Heart right ventricle (tissue), 16 donors: ENCODE measurements around the gene SH2D2A. TPM values are rescaled to one million over a fixed set of nuclear protein-coding genes. Genes with fewer than 3 reads are reported as not detected.

Source experiments
- ATAC-seq, 8 donors: fragments of 200-7000 bp; cut with Tn5 transposase; one replicate each; pipeline ENCODE4 v1.9.1; 2020; ENCODE audit warnings: mild to moderate bottlenecking in 8 of 8, moderate library complexity in 8 of 8, moderate number of reproducible peaks in 1 of 8
- DNase-seq, 2 donors: peaks; one replicate each; pipeline ENCODE4 v3.0.0-alpha.2; 2020
- H3K27ac ChIP-seq, 10 donors: fragments of 200-600 bp; sonication (generic) in 2 of 10; one replicate each; pipeline versions ENCODE4 v1.5.0 to v1.8.0; 2020 to 2022; ENCODE audit warnings: mild to moderate bottlenecking in 3 of 10
- H3K27me3 ChIP-seq, 7 donors: fragments of 200-600 bp; one replicate each; pipeline ENCODE4 v1.8.0; 2021 to 2022; ENCODE audit warnings: mild to moderate bottlenecking in 2 of 7
- H3K36me3 ChIP-seq, 9 donors: fragments of 200-600 bp; sonication (generic) in 1 of 9; one replicate each; pipeline versions ENCODE4 v1.5.0 to v1.8.0; 2020 to 2022; ENCODE audit warnings: mild to moderate bottlenecking in 2 of 9
- H3K4me1 ChIP-seq, 9 donors: fragments of 200-600 bp; sonication (generic) in 1 of 9; one replicate each; pipeline versions ENCODE4 v1.5.0 to v1.8.0; 2020 to 2022; ENCODE audit warnings: mild to moderate bottlenecking in 4 of 9
- H3K4me3 ChIP-seq, 10 donors: fragments of 200-600 bp; sonication (generic) in 2 of 10; one replicate each; pipeline versions ENCODE4 v1.5.0 to v1.8.0; 2020 to 2022; ENCODE audit warnings: mild to moderate bottlenecking in 7 of 10, moderate library complexity in 2 of 10
- H3K9me3 ChIP-seq, 11 donors: fragments of 200-600 bp in 10 of 11; sonication (generic) in 2 of 11; one replicate each; pipeline versions ENCODE4 v1.5.0 to v1.8.0; 2013 to 2022; ENCODE audit warnings: mild to moderate bottlenecking in 2 of 11, control low read depth in 1 of 11, moderate library complexity in 1 of 11
- CTCF ChIP-seq, 9 donors: fragments of 200-600 bp; sonication (generic) in 2 of 9; IDR thresholded peaks; one replicate each; pipeline versions ENCODE4 v1.5.0 to v1.8.0; 2021 to 2022; ENCODE audit warnings: antibody characterized with exemption in 9 of 9, mild to moderate bottlenecking in 5 of 9, moderate library complexity in 1 of 9
- WGBS, 2 donors: extraction: QIAGEN DNeasy Blood & Tissue Kit; methylation state at CpG; one replicate each; pipeline ENCODE4 v1.1.7; 2013; ENCODE audit warnings: inconsistent platforms in 1 of 2; 5-methylcytosine and 5-hydroxymethylcytosine counted together
- intact Hi-C, 10 donors: fragments of 100-400 bp; cut with DNase I; formaldehyde crosslinking; loops; one replicate each; pipeline versions ENCODE4 v1.11.1 to v1.14.2; 2022
- polyA plus RNA-seq, 2 donors: library from polyadenylated mRNA; stranded (reverse); fragments of 200-250 nt; gene quantifications; one replicate each; pipeline ENCODE4 v1.2.3, GENCODE V29; 2013
- total RNA-seq, 10 donors: library from RNA; stranded (reverse); fragmentation: NEBNext Ultra II Directional in 3 of 10; extraction: Animal tissue kit (Norgen Biotek cat#: 25700) in 3 of 10; gene quantifications; one replicate each; pipeline versions ENCODE4 v1.2.1 to v1.2.4, GENCODE V29; 2021 to 2023
- donor health status: Arrhythmogenic right ventricular cardiomyopathy.
- donor health status: ischemic (EF 13 %, LVEDD 7.1; RV severe dilation, severe dysfunction).
- donor health status: healthy with polysubstance abuse.
- donor health status: DM: no; HTN: yes; CAD: no.
- donor health status: DM: no; HTN: no; CAD: no.
- donor health status: ischemic (EF 25% LVEDD 6.9; RV normal size, moderate dysfunction).
- donor health status: ischemic (EF 25% LVEDD 5.7; RV mildly dilated, moderate dysfunction).
- donor health status: healthy.
- donor health status: DM: yes; HTN: yes; CAD: no.
- donor health status: Ischemic cardiomyopathy.
- donor health status: ischemic (EF 35%, LVEDD 5.7; RV mildly dilated, moderate dysfunction).
- donor health status: nonischemic (EF 11% LVEDD 7.7; RV severe dilation, severe dysfunction).
- donor health status: DM: yes; HTN: yes; CAD: no.
- donor health status: PGD.
- donor health status: ischemic (EF 29% LVEDD 5.4; RV normal size, mild dysfunction).
- donor health status: nonischemic (EF 23%, LVEDD 6.1; RV moderate dilation, normal function).

The SH2D2A gene
- total and polyA plus RNA-seq, 12 donors = 0.50 to 4.4 (median 0.81) TPM; not detected in 1

- no peaks in the 10 kb centered on the region for H3K36me3 ChIP-seq
- ATAC-seq (no peak), DNase-seq (no peak)
- peaks cover 3 to 76% (median 65%) of the 10 kb centered on the region in 7 donors for H3K27me3 ChIP-seq
- TF ChIP-seq CTCF (IDR thresholded peaks at IDR 0.05) = no peak
- no peak overlapping the region for H3K4me3 ChIP-seq
- 74 to 82% methylated on average over 7 of the region's 7 CpGs for WGBS, 2 donors
- peaks cover 0 to 30% (median 15%) of the 10 kb centered on the region in 9 donors for H3K4me1 ChIP-seq
- H3K9me3 ChIP-seq = no peaks in the 10 kb centered on the region
- intact Hi-C loops = loop anchor here in 1 of 10 donors (10.0 kb wide), 1 partner anchor 77 kb away; the partner anchor contains the start of gene LRRC71
- H3K27ac ChIP-seq = no peak overlapping the region
Observed at GRCh38 chr1:156847591-156848460, 31.2 kb upstream of the SH2D2A start.

DNA sequence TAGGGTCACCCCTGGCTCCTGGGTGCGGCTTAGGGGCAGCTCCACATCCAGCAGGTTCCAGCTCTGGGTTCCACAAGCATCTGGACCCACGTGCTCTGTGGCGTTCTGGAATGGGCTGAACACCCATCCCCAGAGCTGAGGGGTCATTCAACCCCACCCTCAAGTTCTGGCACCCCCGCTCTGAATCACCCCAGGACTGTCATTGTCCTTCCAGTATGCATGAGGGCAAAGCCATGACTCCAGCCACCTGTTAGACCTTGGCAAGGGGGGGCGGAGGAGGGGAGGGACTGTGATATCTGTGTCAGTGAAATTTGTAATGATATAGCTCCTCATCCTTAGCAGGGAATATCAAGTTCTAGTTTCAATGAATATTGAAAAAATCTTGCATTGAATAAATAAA is 30.0 kb upstream of the SH2D2A start:
- no peak overlapping the region for H3K4me3 ChIP-seq
- H3K27ac ChIP-seq = no peak overlapping the region
- H3K4me1 ChIP-seq = peaks cover 0 to 19% (median 9%) of the 10 kb centered on the region in 9 donors
- peaks cover 3 to 87% (median 74%) of the 10 kb centered on the region in 7 donors for H3K27me3 ChIP-seq
- intact Hi-C loops = loop anchor here in 1 of 10 donors (10.0 kb wide), 1 partner anchor 78 kb away; the partner anchor contains the start of gene LRRC71
- ATAC-seq = no peak
- no peaks in the 10 kb centered on the region for H3K36me3 ChIP-seq
- DNase-seq = no peak
- TF ChIP-seq CTCF (IDR thresholded peaks at IDR 0.05) = no peak
- no peaks in the 10 kb centered on the region for H3K9me3 ChIP-seq
- WGBS, 2 donors = 90 to 92% methylated on average over 5 of the region's 5 CpGs

GRCh38 chr1:156845953-156846545 is 29.4 kb upstream of the SH2D2A start:
- no peak for DNase-seq
- Histone ChIP-seq H3K27ac (no peak overlapping the region), H3K36me3 (no peaks in the 10 kb centered on the region), H3K9me3 (no peaks in the 10 kb centered on the region), H3K27me3 (peaks cover 3 to 89% (median 79%) of the 10 kb centered on the region in 7 donors), H3K4me1 (peaks cover 0 to 17% (median 9%) of the 10 kb centered on the region in 9 donors), H3K4me3 (no peak overlapping the region)
- ATAC-seq = no peak
- no peak for TF ChIP-seq CTCF (IDR thresholded peaks at IDR 0.05)
- intact Hi-C loops = loop anchor here in 1 of 10 donors (10.0 kb wide), 1 partner anchor 79 kb away; the partner anchor contains the start of gene LRRC71
- WGBS, 2 donors = 47 to 48% methylated on average over 18 of the region's 18 CpGs
